ENCODE measurements around the gene POLR3H.
"Not testable (repeated sequence)": the region's sequence is repeated elsewhere in the genome, so short reads cannot be mapped to it uniquely, and the experiment has no call there.

POLR3H gene, protein sequence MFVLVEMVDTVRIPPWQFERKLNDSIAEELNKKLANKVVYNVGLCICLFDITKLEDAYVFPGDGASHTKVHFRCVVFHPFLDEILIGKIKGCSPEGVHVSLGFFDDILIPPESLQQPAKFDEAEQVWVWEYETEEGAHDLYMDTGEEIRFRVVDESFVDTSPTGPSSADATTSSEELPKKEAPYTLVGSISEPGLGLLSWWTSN

DNA sequence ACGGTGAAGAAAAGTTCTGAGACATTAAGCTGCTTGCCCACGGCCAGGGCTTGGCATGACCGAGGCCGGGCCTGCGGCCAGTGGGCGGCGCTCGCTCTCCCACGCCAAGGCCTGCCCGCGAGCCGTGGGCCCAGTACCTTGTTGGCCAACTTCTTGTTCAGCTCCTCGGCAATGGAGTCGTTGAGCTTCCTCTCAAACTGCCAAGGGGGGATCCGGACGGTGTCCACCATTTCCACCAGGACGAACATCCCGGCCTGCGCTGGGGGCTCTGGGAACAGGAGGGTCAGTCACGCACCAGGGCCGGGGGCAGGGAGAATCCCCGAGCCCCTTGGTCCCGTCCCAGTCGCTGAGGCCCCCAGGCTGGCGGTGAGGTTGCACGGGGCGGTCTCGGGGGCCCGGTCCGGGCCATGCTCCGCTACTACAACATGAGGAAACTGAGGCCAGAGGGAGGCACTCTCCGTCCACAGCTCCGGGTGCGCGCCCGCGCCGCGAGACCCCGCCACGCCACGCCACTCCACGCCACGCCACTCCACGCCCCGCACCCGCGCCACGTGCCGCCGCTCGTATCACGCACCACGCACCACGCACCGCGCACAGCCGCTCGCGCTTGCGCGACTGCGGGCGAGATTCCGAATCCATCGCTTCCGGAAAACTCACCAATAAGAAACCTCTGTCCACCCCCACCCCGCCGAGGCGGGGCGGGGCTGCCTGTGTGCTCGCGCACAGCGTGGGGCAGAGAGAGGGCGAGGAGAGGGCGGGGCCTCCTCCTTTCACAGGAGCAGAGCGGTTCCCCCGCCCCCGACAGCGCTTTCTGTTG lies at the start of gene POLR3H:
Gene POLR3H (minus strand): TSS at position 617 of the 817 bp plus-strand sequence. CDS start 369 bp downstream, at position 248.
- TF ChIP-seq, protein P1, sequence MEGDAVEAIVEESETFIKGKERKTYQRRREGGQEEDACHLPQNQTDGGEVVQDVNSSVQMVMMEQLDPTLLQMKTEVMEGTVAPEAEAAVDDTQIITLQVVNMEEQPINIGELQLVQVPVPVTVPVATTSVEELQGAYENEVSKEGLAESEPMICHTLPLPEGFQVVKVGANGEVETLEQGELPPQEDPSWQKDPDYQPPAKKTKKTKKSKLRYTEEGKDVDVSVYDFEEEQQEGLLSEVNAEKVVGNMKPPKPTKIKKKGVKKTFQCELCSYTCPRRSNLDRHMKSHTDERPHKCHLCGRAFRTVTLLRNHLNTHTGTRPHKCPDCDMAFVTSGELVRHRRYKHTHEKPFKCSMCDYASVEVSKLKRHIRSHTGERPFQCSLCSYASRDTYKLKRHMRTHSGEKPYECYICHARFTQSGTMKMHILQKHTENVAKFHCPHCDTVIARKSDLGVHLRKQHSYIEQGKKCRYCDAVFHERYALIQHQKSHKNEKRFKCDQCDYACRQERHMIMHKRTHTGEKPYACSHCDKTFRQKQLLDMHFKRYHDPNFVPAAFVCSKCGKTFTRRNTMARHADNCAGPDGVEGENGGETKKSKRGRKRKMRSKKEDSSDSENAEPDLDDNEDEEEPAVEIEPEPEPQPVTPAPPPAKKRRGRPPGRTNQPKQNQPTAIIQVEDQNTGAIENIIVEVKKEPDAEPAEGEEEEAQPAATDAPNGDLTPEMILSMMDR (conservative IDR thresholded peaks at IDR 0.05; ENCODE audit: control insufficient read depth, insufficient read depth, low read depth, low read length), result peak; percentile 35
- peak; percentile 94 for DNase-seq (ENCODE audit: low read depth)
- peak within 1 kb of the TSS; percentile 84 for H3K4me3 ChIP-seq (ENCODE audit: control insufficient read depth, low read depth, low read length)

DNA sequence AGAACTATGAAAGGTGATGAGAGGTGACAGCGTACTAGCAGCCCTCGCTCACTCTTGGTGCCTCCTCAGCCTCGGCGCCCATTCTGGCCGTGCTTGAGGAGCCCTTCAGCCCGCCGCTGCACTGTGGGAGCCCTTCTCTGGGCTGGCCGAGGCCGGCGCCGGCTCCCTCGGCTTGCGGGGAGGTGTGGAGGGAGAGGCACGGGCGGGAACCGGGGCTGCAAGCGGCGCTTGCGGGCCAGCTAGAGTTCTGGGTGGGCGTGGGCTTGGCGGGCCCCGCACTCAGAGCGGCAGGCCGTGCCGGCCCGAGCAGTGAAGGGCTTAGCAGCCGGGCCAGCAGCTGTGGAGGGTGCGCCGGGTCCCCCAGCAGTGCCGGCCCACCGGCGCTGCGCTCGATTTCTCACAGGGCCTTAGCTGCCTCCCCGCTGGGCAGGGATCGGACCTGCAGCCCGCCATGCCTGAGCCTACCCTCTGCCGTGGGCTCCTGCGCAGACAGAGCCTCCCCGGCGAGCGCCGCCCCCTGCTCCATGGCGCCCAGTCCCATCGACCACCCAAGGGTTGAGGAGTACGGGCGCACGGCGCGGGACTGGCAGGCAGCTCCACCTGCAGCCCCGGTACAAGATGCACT lies 49.2 kb upstream of the POLR3H start:
- DNase-seq (ENCODE audit: low read depth); H3K4me3 ChIP-seq (ENCODE audit: control insufficient read depth, low read depth, low read length): not testable (repeated sequence)

- TF ChIP-seq, protein P1 (conservative IDR thresholded peaks at IDR 0.05; ENCODE audit: control insufficient read depth, insufficient read depth, low read depth, low read length), result no peak
Observed at GRCh38 chr22:41589391-41590241, 45.3 kb upstream of the POLR3H start, which contains the start of gene PMM1. Gene PMM1, minus strand, starts transcription at chr22:41589840. Its CDS starts 35 bp downstream, at chr22:41589805.

GRCh38 chr22:41587347-41587723 lies 43.1 kb upstream of the POLR3H start:
- TF ChIP-seq, protein P1 (conservative IDR thresholded peaks at IDR 0.05; ENCODE audit: control insufficient read depth, insufficient read depth, low read depth, low read length), result no peak
- H3K4me3 ChIP-seq (ENCODE audit: control insufficient read depth, low read depth, low read length), result no peak overlapping the region
- no peak for DNase-seq (ENCODE audit: low read depth)

More at GRCh38 chr22:41589391-41590241, 45.3 kb upstream of the POLR3H start, which contains the start of gene PMM1:
- DNase-seq (ENCODE audit: low read depth), result peak; percentile 99
- peak within 1 kb of the TSS; percentile 90 for H3K4me3 ChIP-seq (ENCODE audit: control insufficient read depth, low read depth, low read length)

GRCh38 chr22:41585898-41586297 lies 41.6 kb upstream of the POLR3H start:
- TF ChIP-seq, protein P1 (conservative IDR thresholded peaks at IDR 0.05; ENCODE audit: control insufficient read depth, insufficient read depth, low read depth, low read length), result no peak
- no peak overlapping the region for H3K4me3 ChIP-seq (ENCODE audit: control insufficient read depth, low read depth, low read length)
- no peak for DNase-seq (ENCODE audit: low read depth)

GRCh38 chr22:41584881-41585280 lies 40.6 kb upstream of the POLR3H start:
- no peak for DNase-seq (ENCODE audit: low read depth)
- TF ChIP-seq, protein P1 (conservative IDR thresholded peaks at IDR 0.05; ENCODE audit: control insufficient read depth, insufficient read depth, low read depth, low read length), result no peak
- no peak overlapping the region for H3K4me3 ChIP-seq (ENCODE audit: control insufficient read depth, low read depth, low read length)

Data from fibroblast of mammary gland (primary cell).